Left kidney (tissue), 2 donors: ENCODE measurements around the gene MAGEA2. TPM values are rescaled to one million over a fixed set of nuclear protein-coding genes. Genes with fewer than 3 reads are reported as not detected.
"Not testable (repeated sequence)": the region's sequence is repeated elsewhere in the genome, so short reads cannot be mapped to it uniquely, and the experiment has no call there.

Experiments used
- DNase-seq: peaks from one replicate; pipeline ENCODE4 v3.0.0-alpha.2; 2013
- polyA plus RNA-seq: library from polyadenylated mRNA; unstranded; fragments of 120-200 nt; gene quantifications from one replicate; pipeline ENCODE4 v1.2.1, GENCODE V29; 2013; ENCODE audit not compliant: insufficient read length

Gene MAGEA2
- polyA plus RNA-seq, 1 donor: not detected

DNA sequence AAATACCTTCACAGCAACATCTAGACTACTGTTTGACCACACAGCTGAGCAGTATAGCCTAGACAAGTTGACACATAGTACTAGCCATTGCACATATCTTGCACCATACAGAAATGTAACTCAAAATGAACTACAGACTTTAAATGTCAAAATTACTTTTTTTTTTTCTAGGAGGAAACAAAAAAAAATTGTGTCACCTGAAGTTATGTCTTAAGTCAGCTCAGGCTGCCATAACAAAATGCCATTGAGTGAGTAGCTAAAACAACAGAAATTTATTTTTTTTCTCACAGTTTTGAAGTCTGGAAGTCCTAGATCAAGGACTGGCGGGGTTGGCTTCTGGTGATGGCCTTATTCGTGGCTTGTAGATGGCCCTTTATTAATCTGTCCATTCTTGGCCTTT is 44.5 kb downstream of the MAGEA2 start, which contains the start of gene CSAG2:
CSAG2 (minus strand) TSS at position 101 of the 400 bp plus-strand sequence. CDS start 161 bp downstream, outside the sequence.
- DNase-seq: not testable (repeated sequence)

DNA sequence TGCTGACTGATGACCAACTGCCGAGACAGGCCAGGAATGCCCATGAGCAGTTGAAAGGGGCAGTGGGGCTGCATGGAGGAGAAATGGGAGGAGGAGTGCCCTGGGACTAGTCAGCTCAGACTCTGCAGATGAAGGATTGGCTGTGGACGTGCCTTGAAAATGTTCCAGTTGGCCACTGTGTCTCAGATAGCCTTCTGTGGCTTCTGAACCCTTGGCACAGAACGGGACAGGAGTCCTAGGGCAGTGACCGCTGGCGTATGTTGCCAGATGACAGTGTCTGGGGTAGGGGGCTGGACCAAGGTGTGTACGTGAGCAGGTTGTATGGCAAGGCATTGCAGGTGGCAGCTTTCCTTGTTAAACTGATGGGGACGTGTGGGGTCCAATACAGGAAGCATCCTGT is 47.1 kb downstream of the MAGEA2 start:
- DNase-seq: not testable (repeated sequence)

DNA sequence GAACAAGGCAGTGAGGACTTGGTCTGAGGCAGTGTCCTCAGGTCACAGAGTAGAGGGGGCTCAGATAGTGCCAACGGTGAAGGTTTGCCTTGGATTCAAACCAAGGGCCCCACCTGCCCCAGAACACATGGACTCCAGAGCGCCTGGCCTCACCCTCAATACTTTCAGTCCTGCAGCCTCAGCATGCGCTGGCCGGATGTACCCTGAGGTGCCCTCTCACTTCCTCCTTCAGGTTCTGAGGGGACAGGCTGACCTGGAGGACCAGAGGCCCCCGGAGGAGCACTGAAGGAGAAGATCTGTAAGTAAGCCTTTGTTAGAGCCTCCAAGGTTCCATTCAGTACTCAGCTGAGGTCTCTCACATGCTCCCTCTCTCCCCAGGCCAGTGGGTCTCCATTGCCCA is 53.3 kb downstream of the MAGEA2 start:
- not testable (repeated sequence) for DNase-seq

Other genes with a start within 250 kb of the MAGEA2 start
- 0.98 TPM for gene GABRQ, start 115.9 kb downstream of the MAGEA2 start, polyA plus RNA-seq
- not detected for gene MAGEA3, start 55.0 kb downstream of the MAGEA2 start, polyA plus RNA-seq
- not detected for gene CSAG2, start 44.6 kb downstream of the MAGEA2 start, polyA plus RNA-seq
- not detected for gene MAGEA2B, start 39.2 kb downstream of the MAGEA2 start, polyA plus RNA-seq
- not detected for gene CSAG1, start 20.1 kb downstream of the MAGEA2 start, polyA plus RNA-seq
- not detected for gene MAGEA12, start 20.1 kb downstream of the MAGEA2 start, polyA plus RNA-seq
- not detected for gene CSAG3, start 5.4 kb upstream of the MAGEA2 start, polyA plus RNA-seq
- not detected for gene MAGEA6, start 15.8 kb upstream of the MAGEA2 start, polyA plus RNA-seq
- 109 TPM for gene CETN2, start 76.9 kb upstream of the MAGEA2 start, polyA plus RNA-seq
- gene NSDHL, start 77.2 kb upstream of the MAGEA2 start, polyA plus RNA-seq: 24.1 TPM
- gene ZNF185, start 144.2 kb upstream of the MAGEA2 start, polyA plus RNA-seq: 42.6 TPM
- 0.33 TPM for gene PNMA5, start 240.3 kb upstream of the MAGEA2 start, polyA plus RNA-seq